Astrocyte of the cerebellum (primary cell): ENCODE measurements around the gene CDC37L1.

Source experiments
- DNase-seq: peaks from one replicate; pipeline ENCODE4 v3.0.0-alpha.2; 2011; ENCODE audit warnings: low read depth
- H3K4me3 ChIP-seq: 2 replicates; pipeline ENCODE4 v1.5.1; 2011; ENCODE audit warnings: mild to moderate bottlenecking, low read depth, low read length, moderate library complexity
- CTCF ChIP-seq: IDR thresholded peaks from 2 replicates; pipeline ENCODE4 v1.5.1; 2012; ENCODE audit warnings: low read length, low read depth, moderate library complexity, mild to moderate bottlenecking; ENCODE audit errors: missing control alignments
- in situ Hi-C: cut with HindIII; loops from 2 replicates; pipeline ENCODE4 v1.10.0; 2017; ENCODE audit warnings: low sequenced_read_pairs

CDC37L1 gene

GRCh38 chr9:4679268-4680172, at the start of gene CDC37L1:
Gene CDC37L1 (plus strand): TSS chr9:4679569. CDS start chr9:4679768, 199 bp downstream.
- DNase-seq = peak; percentile 85
- TF ChIP-seq CTCF = peak; percentile 66
- H3K4me3 ChIP-seq = peak within 1 kb of the TSS; percentile 90
- in situ Hi-C loops = no loop called here

- DNase-seq = peak; percentile 70
- H3K4me3 ChIP-seq = no peak overlapping the region
- peak; percentile 27 for TF ChIP-seq CTCF
- in situ Hi-C loops = loop anchor here (25.0 kb wide), 1 partner anchor 219 kb away; no protein-coding TSS in a partner anchor
These were observed 48.5 kb upstream of the CDC37L1 start for GRCh38 chr9:4630836-4631235.

GRCh38 chr9:4638968-4639367, 40.4 kb upstream of the CDC37L1 start:
- TF ChIP-seq CTCF = no peak
- H3K4me3 ChIP-seq = no peak overlapping the region
- in situ Hi-C loops = loop anchor here (25.0 kb wide), 1 partner anchor 227 kb away; no protein-coding TSS in a partner anchor
- DNase-seq = no peak

- in situ Hi-C loops = loop anchor here (25.0 kb wide), 1 partner anchor 227 kb away; no protein-coding TSS in a partner anchor
- TF ChIP-seq CTCF = no peak
- DNase-seq = no peak
- no peak overlapping the region for H3K4me3 ChIP-seq
These were observed 39.9 kb upstream of the CDC37L1 start for GRCh38 chr9:4639420-4639819.

GRCh38 chr9:4640027-4640426, 39.3 kb upstream of the CDC37L1 start:
- in situ Hi-C loops = loop anchor here (25.0 kb wide), 1 partner anchor 228 kb away; no protein-coding TSS in a partner anchor
- peak; percentile 22 for DNase-seq
- TF ChIP-seq CTCF = peak; percentile 65
- no peak overlapping the region for H3K4me3 ChIP-seq

- DNase-seq = no peak
- H3K4me3 ChIP-seq = no peak overlapping the region
- TF ChIP-seq CTCF = no peak
- in situ Hi-C loops = loop anchor here (25.0 kb wide), 1 partner anchor 230 kb away; no protein-coding TSS in a partner anchor
These were observed 37.0 kb upstream of the CDC37L1 start for GRCh38 chr9:4642351-4642750.
